HepG2 (cell line): ENCODE results near the gene SNX10. TPM values are rescaled to one million over a fixed set of nuclear protein-coding genes. Genes with fewer than 3 reads are reported as not detected.

Source experiments
- ATAC-seq: fragments of 200-7000 bp; cut with Tn5 transposase; 3 replicates; pipeline ENCODE4 v1.9.1; 2020; ENCODE audit warnings: mild to moderate bottlenecking, moderate library complexity
- BruUV-seq: library from RNA; stranded (reverse); fragments of 400-500 nt; replicated peaks from 2 replicates; lab custom pipeline; 2021; lab: Mats Ljungman, UMichigan
- CTCF ChIA-PET: fragments of 300-600 bp; formaldehyde crosslinking; extraction: SDS; loops from one replicate; lab custom pipeline; 2021; ENCODE audit warnings: low total read pairs, inconsistent platforms, low intra/inter-chr PET ratio; lab: Yijun Ruan, JAX
- POLR2A ChIA-PET: fragments of 350-600 bp; sonication (Branson Sonifier 250); formaldehyde crosslinking; loops from one replicate; lab custom pipeline; 2020; ENCODE audit warnings: antibody characterized with exemption, inconsistent platforms; lab: Yijun Ruan, JAX
- DNase-seq: peaks from one replicate; pipeline ENCODE4 v3.0.0-alpha.2; 2015; ENCODE audit warnings: low spot score
- FAIRE-seq: peaks from 3 replicates; lab custom pipeline; 2011; peaks lifted over from hg19 to GRCh38; lab: Jason Lieb, UNC
- H2AFZ ChIP-seq: one replicate; pipeline ENCODE4 v1.6.1; 2011; ENCODE audit warnings: low read length, inconsistent platforms
- H3K27ac ChIP-seq: fragments of 300-600 bp; 3 replicates; pipeline ENCODE4 v1.8.0; 2011; ENCODE audit warnings: mixed run types, mild to moderate bottlenecking, mixed read lengths, low read length, inconsistent platforms; ENCODE audit not compliant: insufficient read depth; ENCODE audit errors: extremely low read length
- H3K27me3 ChIP-seq, 2 experiments: fragments of 200-600 bp in 1 of 2; 2 replicates in 1 of 2; 3 replicates in 1 of 2; pipeline versions ENCODE4 v1.6.0 to v1.8.0; 2011; ENCODE audit warnings: low read length in 2 of 2, mild to moderate bottlenecking in 2 of 2, moderate library complexity in 2 of 2, inconsistent platforms in 1 of 2; ENCODE audit not compliant: insufficient read depth in 2 of 2, control insufficient read depth in 1 of 2
- H3K36me3 ChIP-seq, 2 experiments: fragments of 200-600 bp in 1 of 2; replicated peaks in 1 of 2; 2 replicates in 1 of 2; 3 replicates in 1 of 2; pipeline versions ENCODE4 v1.5.1 to v1.8.0; 2011; ENCODE audit warnings: low read length in 2 of 2, inconsistent platforms in 1 of 2; ENCODE audit not compliant: insufficient read depth in 2 of 2, control insufficient read depth in 1 of 2
- H3K4me1 ChIP-seq: 2 replicates; pipeline ENCODE4 v1.5.1; 2012; ENCODE audit warnings: low read length, inconsistent platforms; ENCODE audit not compliant: insufficient read depth
- H3K4me2 ChIP-seq: 2 replicates; pipeline ENCODE4 v1.6.0; 2011; ENCODE audit warnings: low read depth, low read length, inconsistent platforms
- H3K4me3 ChIP-seq, 3 experiments: fragments of 200-600 bp in 1 of 3; sonication (generic), shearing (Covaris generic) in 1 of 3; replicated peaks in 1 of 3; 2 replicates each; pipeline ENCODE4 v1.5.1; 2011 to 2016; ENCODE audit warnings: low read length in 3 of 3, inconsistent platforms in 2 of 3, low read depth in 2 of 3, mild to moderate bottlenecking in 2 of 3, control low read depth in 1 of 3, mixed read lengths in 1 of 3; ENCODE audit not compliant: insufficient read depth in 1 of 3
- H3K79me2 ChIP-seq: one replicate; pipeline ENCODE4 v1.6.1; 2011; ENCODE audit warnings: low read length, inconsistent platforms; ENCODE audit not compliant: insufficient read depth
- H3K9ac ChIP-seq: 2 replicates; pipeline ENCODE4 v1.6.0; 2011; ENCODE audit warnings: mild to moderate bottlenecking, low read depth, low read length, inconsistent platforms; ENCODE audit not compliant: insufficient read depth
- H3K9me3 ChIP-seq: 2 replicates; pipeline ENCODE4 v1.5.1; 2012; ENCODE audit warnings: mild to moderate bottlenecking, low read length
- H4K20me1 ChIP-seq: 2 replicates; pipeline ENCODE4 v1.6.0; 2011; ENCODE audit warnings: inconsistent platforms, mild to moderate bottlenecking, low read length, moderate library complexity; ENCODE audit not compliant: insufficient read depth
- DNMT1 ChIP-seq: sonication (generic); formaldehyde crosslinking; IDR thresholded peaks from 2 replicates; pipeline ENCODE4 v1.5.1; 2020; ENCODE audit warnings: mild to moderate bottlenecking, missing genetic modification reagents
- FOXO4 ChIP-seq: sonication (generic); formaldehyde crosslinking; conservative IDR thresholded peaks from 2 replicates; pipeline ENCODE4 v1.8.1; 2023; ENCODE audit warnings: missing genetic modification reagents
- MED8 ChIP-seq: sonication (generic); formaldehyde crosslinking; IDR thresholded peaks from 2 replicates; pipeline ENCODE4 v1.8.1; 2023; ENCODE audit warnings: mild to moderate bottlenecking, missing genetic modification reagents; ENCODE audit not compliant: insufficient replicate concordance
- TARDBP ChIP-seq: sonication (generic); formaldehyde crosslinking; IDR thresholded peaks from 2 replicates; pipeline ENCODE4 v1.8.0; 2022; ENCODE audit warnings: mild to moderate bottlenecking, missing genetic modification reagents
- ZNF354B ChIP-seq: sonication (generic); formaldehyde crosslinking; IDR thresholded peaks from 2 replicates; pipeline ENCODE4 v1.8.0; 2022; ENCODE audit warnings: mild to moderate bottlenecking, missing genetic modification reagents
- ZNF44 ChIP-seq: sonication (generic); formaldehyde crosslinking; IDR thresholded peaks from 2 replicates; pipeline ENCODE4 v1.5.1; 2020; ENCODE audit warnings: mild to moderate bottlenecking, missing genetic modification reagents
- ZNF549 ChIP-seq: sonication (generic); formaldehyde crosslinking; IDR thresholded peaks from 2 replicates; pipeline ENCODE4 v1.5.0; 2020; ENCODE audit warnings: missing genetic modification reagents
- WGBS: methylation state at CpG from one replicate; pipeline ENCODE4 v1.1.6; 2017; ENCODE audit warnings: low lambda C conversion rate; 5-methylcytosine and 5-hydroxymethylcytosine counted together
- in situ Hi-C: cut with HindIII; loops from 2 replicates; pipeline ENCODE4 v1.10.0; 2017; ENCODE audit warnings: low pct_unique_long_range_greater_than_20kb; ENCODE audit not compliant: extremely low pct_ligation_motif_present
- intact Hi-C: fragments of 100-400 bp; cut with micrococcal nuclease; formaldehyde crosslinking; loops from one replicate; pipeline ENCODE4 v1.10.0; 2022; ENCODE audit not compliant: unreplicated experiment
- polyA plus RNA-seq, 8 experiments: library from polyadenylated mRNA; depleted of rRNA in 3 of 8; stranded (reverse) in 7 of 8; unstranded in 1 of 8; fragments of >200 nt; fragmentation: Illumina TruSeq in 4 of 8; extraction: Trizol in 4 of 8; gene quantifications; 2 replicates each; pipeline versions ENCODE4 v1.2.1 to v1.2.3, GENCODE V29; 2011 to 2016; ENCODE audit warnings: low read depth in 4 of 8, missing spikeins in 1 of 8, mixed read lengths in 1 of 8; ENCODE audit not compliant: insufficient read depth in 1 of 8
- total RNA-seq, 5 experiments: library from RNA; depleted of rRNA; stranded (reverse); fragments of >200 nt; fragmentation: Illumina TruSeq; extraction: Trizol; gene quantifications; 2 replicates each; pipeline ENCODE4 v1.2.3, GENCODE V29; 2016; ENCODE audit warnings: low read depth in 1 of 5
- TF ChIP-seq, protein P1 (sequence below): sonication (generic); formaldehyde crosslinking; IDR thresholded peaks from 2 replicates; pipeline ENCODE4 v1.4.0; 2020; ENCODE audit warnings: missing genetic modification reagents, borderline replicate concordance
- TF ChIP-seq, protein P2 (sequence below): sonication (generic); formaldehyde crosslinking; IDR thresholded peaks from 2 replicates; pipeline ENCODE4 v1.5.0; 2020; ENCODE audit warnings: mild to moderate bottlenecking, missing genetic modification reagents
- TF ChIP-seq, protein P3 (sequence below): sonication (generic); formaldehyde crosslinking; conservative IDR thresholded peaks from 2 replicates; pipeline ENCODE4 v1.4.0; 2020; ENCODE audit warnings: mild to moderate bottlenecking, missing genetic modification reagents, moderate library complexity
- TF ChIP-seq, protein P4 (sequence below): sonication (generic); formaldehyde crosslinking; IDR thresholded peaks from 2 replicates; pipeline ENCODE4 v1.8.0; 2022; ENCODE audit warnings: missing genetic modification reagents, low read depth, mild to moderate bottlenecking, borderline replicate concordance

The SNX10 gene
- total and polyA plus RNA-seq, 2 of the 13 experiments (the other 11 are each of a cell fraction or from before 2014, with no cell fraction given): 26.0 to 27.6 TPM

DNA sequence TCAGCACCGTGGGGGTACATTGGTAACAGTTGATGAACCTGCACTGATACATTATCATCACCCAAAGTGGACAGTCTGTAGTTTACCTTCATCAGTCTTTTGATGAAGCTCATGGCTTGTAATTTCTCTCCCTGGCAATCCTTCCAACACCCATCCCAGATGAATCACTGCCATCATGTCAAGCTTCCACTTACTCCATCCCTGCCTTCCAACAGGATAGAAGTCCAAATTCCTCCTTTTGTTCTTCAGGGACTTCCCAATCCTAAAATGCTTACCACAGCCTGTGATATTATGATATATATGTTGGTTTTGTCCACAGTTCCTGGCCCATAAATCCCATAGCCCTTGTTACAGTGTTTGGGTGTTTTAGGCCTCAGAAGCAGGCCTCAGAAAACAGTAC, 16.1 kb downstream of the SNX10 start:
- intact Hi-C loops (no loop called here), in situ Hi-C loops (no loop called here)
- ChIA-PET POLR2A (no interaction called here), CTCF (no interaction called here)
- BruUV-seq: no TSS peak
- no peak overlapping the region for H3K4me2 ChIP-seq
- FAIRE-seq (no peak), ATAC-seq (no peak), DNase-seq (no peak)
- no peaks in the 10 kb centered on the region for H4K20me1 ChIP-seq
- H3K4me1 ChIP-seq: peaks cover 54% of the 10 kb centered on the region
- H2AFZ ChIP-seq: no peak overlapping the region
- H3K27ac ChIP-seq: no peak overlapping the region
- H3K36me3 ChIP-seq: peaks cover 2 to 14% of the 10 kb centered on the region in 2 experiments; a peak in 1 of 5 replicates
- WGBS: 91% methylated on average over 1 of the region's 1 CpG
- H3K4me3 ChIP-seq: no peak overlapping the region
- no peak overlapping the region for H3K9ac ChIP-seq
- H3K79me2 ChIP-seq: no peaks in the 10 kb centered on the region
- H3K27me3 ChIP-seq: no peaks in the 10 kb centered on the region
- no peaks in the 10 kb centered on the region for H3K9me3 ChIP-seq
- no peak for TF ChIP-seq TARDBP (CRISPR knock-in tag)
- TF ChIP-seq DNMT1 (CRISPR knock-in tag): no peak
- TF ChIP-seq FOXO4 (CRISPR knock-in tag): no peak
- TF ChIP-seq ZNF549 (CRISPR knock-in tag): no peak
- TF ChIP-seq, protein P1, sequence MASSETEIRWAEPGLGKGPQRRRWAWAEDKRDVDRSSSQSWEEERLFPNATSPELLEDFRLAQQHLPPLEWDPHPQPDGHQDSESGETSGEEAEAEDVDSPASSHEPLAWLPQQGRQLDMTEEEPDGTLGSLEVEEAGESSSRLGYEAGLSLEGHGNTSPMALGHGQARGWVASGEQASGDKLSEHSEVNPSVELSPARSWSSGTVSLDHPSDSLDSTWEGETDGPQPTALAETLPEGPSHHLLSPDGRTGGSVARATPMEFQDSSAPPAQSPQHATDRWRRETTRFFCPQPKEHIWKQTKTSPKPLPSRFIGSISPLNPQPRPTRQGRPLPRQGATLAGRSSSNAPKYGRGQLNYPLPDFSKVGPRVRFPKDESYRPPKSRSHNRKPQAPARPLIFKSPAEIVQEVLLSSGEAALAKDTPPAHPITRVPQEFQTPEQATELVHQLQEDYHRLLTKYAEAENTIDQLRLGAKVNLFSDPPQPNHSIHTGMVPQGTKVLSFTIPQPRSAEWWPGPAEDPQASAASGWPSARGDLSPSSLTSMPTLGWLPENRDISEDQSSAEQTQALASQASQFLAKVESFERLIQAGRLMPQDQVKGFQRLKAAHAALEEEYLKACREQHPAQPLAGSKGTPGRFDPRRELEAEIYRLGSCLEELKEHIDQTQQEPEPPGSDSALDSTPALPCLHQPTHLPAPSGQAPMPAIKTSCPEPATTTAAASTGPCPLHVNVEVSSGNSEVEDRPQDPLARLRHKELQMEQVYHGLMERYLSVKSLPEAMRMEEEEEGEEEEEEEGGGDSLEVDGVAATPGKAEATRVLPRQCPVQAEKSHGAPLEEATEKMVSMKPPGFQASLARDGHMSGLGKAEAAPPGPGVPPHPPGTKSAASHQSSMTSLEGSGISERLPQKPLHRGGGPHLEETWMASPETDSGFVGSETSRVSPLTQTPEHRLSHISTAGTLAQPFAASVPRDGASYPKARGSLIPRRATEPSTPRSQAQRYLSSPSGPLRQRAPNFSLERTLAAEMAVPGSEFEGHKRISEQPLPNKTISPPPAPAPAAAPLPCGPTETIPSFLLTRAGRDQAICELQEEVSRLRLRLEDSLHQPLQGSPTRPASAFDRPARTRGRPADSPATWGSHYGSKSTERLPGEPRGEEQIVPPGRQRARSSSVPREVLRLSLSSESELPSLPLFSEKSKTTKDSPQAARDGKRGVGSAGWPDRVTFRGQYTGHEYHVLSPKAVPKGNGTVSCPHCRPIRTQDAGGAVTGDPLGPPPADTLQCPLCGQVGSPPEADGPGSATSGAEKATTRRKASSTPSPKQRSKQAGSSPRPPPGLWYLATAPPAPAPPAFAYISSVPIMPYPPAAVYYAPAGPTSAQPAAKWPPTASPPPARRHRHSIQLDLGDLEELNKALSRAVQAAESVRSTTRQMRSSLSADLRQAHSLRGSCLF: no peak
- TF ChIP-seq ZNF354B: no peak
- no peak for TF ChIP-seq MED8 (CRISPR knock-in tag)
- no peak for TF ChIP-seq ZNF44 (CRISPR knock-in tag)
- TF ChIP-seq, protein P2, sequence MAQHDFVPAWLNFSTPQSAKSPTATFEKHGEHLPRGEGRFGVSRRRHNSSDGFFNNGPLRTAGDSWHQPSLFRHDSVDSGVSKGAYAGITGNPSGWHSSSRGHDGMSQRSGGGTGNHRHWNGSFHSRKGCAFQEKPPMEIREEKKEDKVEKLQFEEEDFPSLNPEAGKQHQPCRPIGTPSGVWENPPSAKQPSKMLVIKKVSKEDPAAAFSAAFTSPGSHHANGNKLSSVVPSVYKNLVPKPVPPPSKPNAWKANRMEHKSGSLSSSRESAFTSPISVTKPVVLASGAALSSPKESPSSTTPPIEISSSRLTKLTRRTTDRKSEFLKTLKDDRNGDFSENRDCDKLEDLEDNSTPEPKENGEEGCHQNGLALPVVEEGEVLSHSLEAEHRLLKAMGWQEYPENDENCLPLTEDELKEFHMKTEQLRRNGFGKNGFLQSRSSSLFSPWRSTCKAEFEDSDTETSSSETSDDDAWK (CRISPR knock-in tag): no peak
- TF ChIP-seq, protein P3, sequence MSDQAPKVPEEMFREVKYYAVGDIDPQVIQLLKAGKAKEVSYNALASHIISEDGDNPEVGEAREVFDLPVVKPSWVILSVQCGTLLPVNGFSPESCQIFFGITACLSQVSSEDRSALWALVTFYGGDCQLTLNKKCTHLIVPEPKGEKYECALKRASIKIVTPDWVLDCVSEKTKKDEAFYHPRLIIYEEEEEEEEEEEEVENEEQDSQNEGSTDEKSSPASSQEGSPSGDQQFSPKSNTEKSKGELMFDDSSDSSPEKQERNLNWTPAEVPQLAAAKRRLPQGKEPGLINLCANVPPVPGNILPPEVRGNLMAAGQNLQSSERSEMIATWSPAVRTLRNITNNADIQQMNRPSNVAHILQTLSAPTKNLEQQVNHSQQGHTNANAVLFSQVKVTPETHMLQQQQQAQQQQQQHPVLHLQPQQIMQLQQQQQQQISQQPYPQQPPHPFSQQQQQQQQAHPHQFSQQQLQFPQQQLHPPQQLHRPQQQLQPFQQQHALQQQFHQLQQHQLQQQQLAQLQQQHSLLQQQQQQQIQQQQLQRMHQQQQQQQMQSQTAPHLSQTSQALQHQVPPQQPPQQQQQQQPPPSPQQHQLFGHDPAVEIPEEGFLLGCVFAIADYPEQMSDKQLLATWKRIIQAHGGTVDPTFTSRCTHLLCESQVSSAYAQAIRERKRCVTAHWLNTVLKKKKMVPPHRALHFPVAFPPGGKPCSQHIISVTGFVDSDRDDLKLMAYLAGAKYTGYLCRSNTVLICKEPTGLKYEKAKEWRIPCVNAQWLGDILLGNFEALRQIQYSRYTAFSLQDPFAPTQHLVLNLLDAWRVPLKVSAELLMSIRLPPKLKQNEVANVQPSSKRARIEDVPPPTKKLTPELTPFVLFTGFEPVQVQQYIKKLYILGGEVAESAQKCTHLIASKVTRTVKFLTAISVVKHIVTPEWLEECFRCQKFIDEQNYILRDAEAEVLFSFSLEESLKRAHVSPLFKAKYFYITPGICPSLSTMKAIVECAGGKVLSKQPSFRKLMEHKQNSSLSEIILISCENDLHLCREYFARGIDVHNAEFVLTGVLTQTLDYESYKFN: no peak
- TF ChIP-seq, protein P4, sequence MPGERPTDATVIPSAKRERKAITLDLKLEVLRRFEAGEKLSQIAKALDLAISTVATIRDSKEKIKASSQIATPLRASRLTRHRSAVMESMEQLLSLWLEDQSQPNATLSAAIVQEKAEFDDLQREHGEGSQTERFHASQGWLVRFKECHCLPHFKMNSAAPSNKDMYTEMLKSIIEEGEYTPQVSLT (CRISPR knock-in tag): no peak
